Calu3 (cell line): ENCODE measurements around the gene HIVEP3. TPM values are rescaled to one million over a fixed set of nuclear protein-coding genes. Genes with fewer than 3 reads are reported as not detected.
"Not testable (repeated sequence)": the region's sequence is repeated elsewhere in the genome, so short reads cannot be mapped to it uniquely, and the experiment has no call there.

Experiments
- BruUV-seq: library from RNA; stranded (reverse); fragments of 400-500 nt; replicated peaks from 2 replicates; lab custom pipeline; 2021; lab: Mats Ljungman, UMichigan
- CTCF ChIA-PET: fragments of 300-600 bp; sonication (Branson Sonifier 250); formaldehyde crosslinking; loops from one replicate; lab custom pipeline; 2022; ENCODE audit warnings: antibody characterized with exemption; lab: Charles Lee
- DNase-seq: peaks from one replicate; pipeline ENCODE4 v3.0.0; 2022
- H3K27ac Mint-ChIP-seq: one replicate; pipeline ENCODE4 v1.8.0; 2022; ENCODE audit warnings: mixed read lengths; ENCODE audit not compliant: unreplicated experiment
- H3K27me3 Mint-ChIP-seq: one replicate; pipeline ENCODE4 v1.8.0; 2022; ENCODE audit warnings: mixed read lengths; ENCODE audit not compliant: unreplicated experiment
- H3K36me3 Mint-ChIP-seq: one replicate; pipeline ENCODE4 v1.8.0; 2022; ENCODE audit warnings: mild to moderate bottlenecking, moderate library complexity, mixed read lengths; ENCODE audit not compliant: insufficient read depth, unreplicated experiment
- H3K4me1 Mint-ChIP-seq: one replicate; pipeline ENCODE4 v1.8.0; 2022; ENCODE audit warnings: mild to moderate bottlenecking, low read depth, mixed read lengths; ENCODE audit not compliant: unreplicated experiment
- H3K4me3 Mint-ChIP-seq: one replicate; pipeline ENCODE4 v1.8.0; 2022; ENCODE audit warnings: mild to moderate bottlenecking, low read depth, moderate library complexity, mixed read lengths; ENCODE audit not compliant: unreplicated experiment
- H3K9me3 Mint-ChIP-seq: one replicate; pipeline ENCODE4 v1.8.0; 2022; ENCODE audit warnings: low read depth, mixed read lengths; ENCODE audit not compliant: unreplicated experiment
- intact Hi-C: fragments of 100-400 bp; cut with micrococcal nuclease; formaldehyde crosslinking; loops from one replicate; pipeline ENCODE4 v1.10.0; 2022; ENCODE audit not compliant: unreplicated experiment
- total RNA-seq: library from RNA; stranded (reverse); gene quantifications from 2 replicates; pipeline ENCODE4 v1.2.3, GENCODE V29; 2022
- TF ChIP-seq, protein P1 (sequence below): fragments of 200-600 bp; IDR thresholded peaks from one replicate; pipeline ENCODE4 v1.8.0; 2022; ENCODE audit warnings: antibody characterized with exemption; ENCODE audit not compliant: unreplicated experiment

Gene HIVEP3
- total RNA-seq, 1 experiment from 2014 or later = 9.0 TPM

- CTCF ChIA-PET = no interaction called here
- TF ChIP-seq, protein P1, sequence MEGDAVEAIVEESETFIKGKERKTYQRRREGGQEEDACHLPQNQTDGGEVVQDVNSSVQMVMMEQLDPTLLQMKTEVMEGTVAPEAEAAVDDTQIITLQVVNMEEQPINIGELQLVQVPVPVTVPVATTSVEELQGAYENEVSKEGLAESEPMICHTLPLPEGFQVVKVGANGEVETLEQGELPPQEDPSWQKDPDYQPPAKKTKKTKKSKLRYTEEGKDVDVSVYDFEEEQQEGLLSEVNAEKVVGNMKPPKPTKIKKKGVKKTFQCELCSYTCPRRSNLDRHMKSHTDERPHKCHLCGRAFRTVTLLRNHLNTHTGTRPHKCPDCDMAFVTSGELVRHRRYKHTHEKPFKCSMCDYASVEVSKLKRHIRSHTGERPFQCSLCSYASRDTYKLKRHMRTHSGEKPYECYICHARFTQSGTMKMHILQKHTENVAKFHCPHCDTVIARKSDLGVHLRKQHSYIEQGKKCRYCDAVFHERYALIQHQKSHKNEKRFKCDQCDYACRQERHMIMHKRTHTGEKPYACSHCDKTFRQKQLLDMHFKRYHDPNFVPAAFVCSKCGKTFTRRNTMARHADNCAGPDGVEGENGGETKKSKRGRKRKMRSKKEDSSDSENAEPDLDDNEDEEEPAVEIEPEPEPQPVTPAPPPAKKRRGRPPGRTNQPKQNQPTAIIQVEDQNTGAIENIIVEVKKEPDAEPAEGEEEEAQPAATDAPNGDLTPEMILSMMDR = no peak
- intact Hi-C loops = no loop called here
- Mint-ChIP-seq H3K4me3 (no peak overlapping the region), H3K4me1 (no peaks in the 10 kb centered on the region), H3K27me3 (peaks cover 12% of the 10 kb centered on the region), H3K36me3 (peaks cover 6% of the 10 kb centered on the region), H3K9me3 (peaks cover 15% of the 10 kb centered on the region), H3K27ac (no peak overlapping the region)
- BruUV-seq = no TSS peak
- no peak for DNase-seq
Measured at GRCh38 chr1:41557751-41558455, 360.8 kb downstream of the HIVEP3 start.

DNA sequence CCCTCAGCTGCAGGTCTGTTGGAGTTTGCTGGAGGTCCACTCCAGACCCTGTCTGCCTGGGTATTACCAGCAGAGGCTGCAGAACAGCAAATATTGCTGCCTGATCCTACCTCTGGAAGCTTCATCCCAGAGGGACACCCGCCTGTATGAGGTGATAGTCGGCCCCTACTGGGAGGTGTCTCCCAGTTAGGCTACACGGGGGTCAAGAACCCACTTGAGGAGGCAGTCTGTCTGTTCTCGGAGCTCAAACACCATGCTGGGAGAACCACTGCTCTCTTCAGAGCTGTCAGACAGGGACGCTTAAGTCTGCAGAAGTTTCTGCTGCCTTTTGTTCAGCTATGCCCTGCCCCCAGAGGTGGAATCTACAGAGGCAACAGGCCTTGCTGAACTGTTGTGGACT, 364.0 kb downstream of the HIVEP3 start:
- H3K27ac Mint-ChIP-seq, H3K27me3 Mint-ChIP-seq, BruUV-seq, DNase-seq, H3K4me3 Mint-ChIP-seq, H3K4me1 Mint-ChIP-seq, intact Hi-C loops, CTCF ChIA-PET, H3K36me3 Mint-ChIP-seq: not testable (repeated sequence)
- H3K9me3 Mint-ChIP-seq = peaks cover 15% of the 10 kb centered on the region

GRCh38 chr1:41547781-41548560, 370.8 kb downstream of the HIVEP3 start:
- CTCF ChIA-PET = no interaction called here
- no peak for DNase-seq

GRCh38 chr1:41547336-41547735, 371.4 kb downstream of the HIVEP3 start:
- Mint-ChIP-seq H3K4me3 (no peak overlapping the region), H3K4me1 (no peaks in the 10 kb centered on the region), H3K27me3 (no peaks in the 10 kb centered on the region), H3K36me3 (peaks cover 4% of the 10 kb centered on the region), H3K9me3 (no peaks in the 10 kb centered on the region), H3K27ac (no peak overlapping the region)
- intact Hi-C loops = no loop called here
- no TSS peak for BruUV-seq
- DNase-seq = no peak
- CTCF ChIA-PET = no interaction called here
- TF ChIP-seq, protein P1 = no peak

More at GRCh38 chr1:41547781-41548560, 370.8 kb downstream of the HIVEP3 start:
- TF ChIP-seq, protein P1 = no peak
- Mint-ChIP-seq H3K4me1 (no peaks in the 10 kb centered on the region), H3K27me3 (no peaks in the 10 kb centered on the region), H3K27ac (no peak overlapping the region), H3K9me3 (no peaks in the 10 kb centered on the region), H3K4me3 (no peak overlapping the region), H3K36me3 (peaks cover 4% of the 10 kb centered on the region)
- no TSS peak for BruUV-seq
- intact Hi-C loops = no loop called here

GRCh38 chr1:41546833-41547135, 371.9 kb downstream of the HIVEP3 start:
- CTCF ChIA-PET = no interaction called here
- no peaks in the 10 kb centered on the region for H3K27me3 Mint-ChIP-seq
- H3K36me3 Mint-ChIP-seq = peaks cover 4% of the 10 kb centered on the region
- no TSS peak for BruUV-seq
- no peaks in the 10 kb centered on the region for H3K4me1 Mint-ChIP-seq
- no peak overlapping the region for H3K27ac Mint-ChIP-seq
- no peak overlapping the region for H3K4me3 Mint-ChIP-seq
- no peaks in the 10 kb centered on the region for H3K9me3 Mint-ChIP-seq
- intact Hi-C loops = no loop called here
- TF ChIP-seq, protein P1 = no peak
- no peak for DNase-seq
